Lower lobe of right lung (tissue), 2 donors: ENCODE data around the gene CACNA1D. TPM values are rescaled to one million over a fixed set of nuclear protein-coding genes. Genes with fewer than 3 reads are reported as not detected.

Experiments used
- ATAC-seq, 2 donors: fragments of 200-7000 bp; cut with Tn5 transposase; one replicate each; pipeline ENCODE4 v1.9.1; 2020 to 2022; ENCODE audit warnings: mild to moderate bottlenecking in 2 of 2, moderate library complexity in 2 of 2
- DNase-seq: peaks from one replicate; pipeline ENCODE4 v3.0.0-alpha.2; 2020
- H3K27ac ChIP-seq: fragments of 200-600 bp; one replicate; pipeline ENCODE4 v1.8.0; 2022
- H3K27me3 ChIP-seq: fragments of 200-600 bp; one replicate; pipeline ENCODE4 v1.8.0; 2022; ENCODE audit warnings: low read depth
- H3K36me3 ChIP-seq: fragments of 200-600 bp; one replicate; pipeline ENCODE4 v1.8.0; 2022; ENCODE audit warnings: mild to moderate bottlenecking
- H3K4me1 ChIP-seq: fragments of 200-600 bp; one replicate; pipeline ENCODE4 v1.8.0; 2022
- H3K4me3 ChIP-seq: fragments of 200-600 bp; one replicate; pipeline ENCODE4 v1.8.0; 2022; ENCODE audit warnings: mild to moderate bottlenecking
- H3K9me3 ChIP-seq: fragments of 200-600 bp; one replicate; pipeline ENCODE4 v1.8.0; 2022
- CTCF ChIP-seq: fragments of 200-600 bp; IDR thresholded peaks from one replicate; pipeline ENCODE4 v1.8.0; 2022; ENCODE audit warnings: antibody characterized with exemption, mild to moderate bottlenecking
- intact Hi-C: fragments of 100-400 bp; cut with DNase I; formaldehyde crosslinking; loops from one replicate; pipeline ENCODE4 v1.11.0; 2022
- total RNA-seq: library from RNA; stranded (reverse); fragmentation: NEBNext Ultra II Directional; extraction: Animal tissue kit (Norgen Biotek cat#: 25700); gene quantifications from one replicate; pipeline ENCODE4 v1.2.1, GENCODE V29; 2021
- donor health status: DM: no; HTN: yes; CAD: no; lungs with severe emphysema.

CACNA1D gene
- total RNA-seq, 1 donor from 2014 or later, result 33.6 TPM

- Histone ChIP-seq H3K27ac (no peak overlapping the region), H3K36me3 (peaks cover 13% of the 10 kb centered on the region), H3K27me3 (no peaks in the 10 kb centered on the region), H3K4me1 (no peaks in the 10 kb centered on the region), H3K9me3 (no peaks in the 10 kb centered on the region), H3K4me3 (no peak overlapping the region)
- ATAC-seq (no peak), DNase-seq (no peak)
- intact Hi-C loops, result no loop called here
- no peak for TF ChIP-seq CTCF
Measured at GRCh38 chr3:53807117-53807810, 312.9 kb downstream of the CACNA1D start.

- ATAC-seq (no peak), DNase-seq (no peak)
- no peak for TF ChIP-seq CTCF
- intact Hi-C loops, result no loop called here
- Histone ChIP-seq H3K4me1 (no peaks in the 10 kb centered on the region), H3K36me3 (peaks cover 13% of the 10 kb centered on the region), H3K9me3 (no peaks in the 10 kb centered on the region), H3K4me3 (no peak overlapping the region), H3K27me3 (no peaks in the 10 kb centered on the region), H3K27ac (no peak overlapping the region)
Measured at GRCh38 chr3:53808496-53808895, 314.1 kb downstream of the CACNA1D start.

GRCh38 chr3:53809267-53809666, 314.9 kb downstream of the CACNA1D start:
- ATAC-seq (no peak), DNase-seq (no peak)
- Histone ChIP-seq H3K4me3 (no peak overlapping the region), H3K4me1 (no peaks in the 10 kb centered on the region), H3K36me3 (peaks cover 13% of the 10 kb centered on the region), H3K27me3 (no peaks in the 10 kb centered on the region), H3K27ac (no peak overlapping the region), H3K9me3 (no peaks in the 10 kb centered on the region)
- intact Hi-C loops, result no loop called here
- no peak for TF ChIP-seq CTCF

- ATAC-seq (peak in 1 of 2 donors; percentile 14), DNase-seq (no peak)
- no peak for TF ChIP-seq CTCF
- Histone ChIP-seq H3K27me3 (no peaks in the 10 kb centered on the region), H3K4me3 (no peak overlapping the region), H3K9me3 (no peaks in the 10 kb centered on the region), H3K36me3 (peaks cover 13% of the 10 kb centered on the region), H3K4me1 (no peaks in the 10 kb centered on the region), H3K27ac (no peak overlapping the region)
- intact Hi-C loops, result no loop called here
Measured at GRCh38 chr3:53809764-53810400, 315.5 kb downstream of the CACNA1D start.

GRCh38 chr3:53811143-53811927, 316.9 kb downstream of the CACNA1D start:
- TF ChIP-seq CTCF, result no peak
- ATAC-seq (no peak), DNase-seq (no peak)
- H3K27me3 ChIP-seq, result no peaks in the 10 kb centered on the region
- peaks cover 17% of the 10 kb centered on the region for H3K36me3 ChIP-seq
- no peak overlapping the region for H3K27ac ChIP-seq
- intact Hi-C loops, result no loop called here
- H3K9me3 ChIP-seq, result no peaks in the 10 kb centered on the region
- no peak overlapping the region for H3K4me3 ChIP-seq
- H3K4me1 ChIP-seq, result no peaks in the 10 kb centered on the region
